ENCODE data around the gene LSM10.
A peak's percentile ranks its signal among the peaks of the same experiment; 100 is the strongest.

The LSM10 gene

GRCh38 chr1:36420836-36421317, 23.2 kb upstream of the LSM10 start:
- DNase-seq (ENCODE audit: low spot score) = peak; percentile 80
- peak; percentile 83 for TF ChIP-seq CTCF (IDR thresholded peaks at IDR 0.05; ENCODE audit: extremely low read depth, missing control alignments)

- TF ChIP-seq CTCF (IDR thresholded peaks at IDR 0.05; ENCODE audit: extremely low read depth, missing control alignments) = no peak
- no peak for DNase-seq (ENCODE audit: low spot score)
Measured at GRCh38 chr1:36420409-36420808, 22.7 kb upstream of the LSM10 start.

GRCh38 chr1:36419569-36419968, 21.9 kb upstream of the LSM10 start:
- DNase-seq (ENCODE audit: low spot score) = no peak

GRCh38 chr1:36419140-36419539, 21.4 kb upstream of the LSM10 start:
- no peak for TF ChIP-seq CTCF (IDR thresholded peaks at IDR 0.05; ENCODE audit: extremely low read depth, missing control alignments)
- no peak for DNase-seq (ENCODE audit: low spot score)

More at GRCh38 chr1:36419569-36419968, 21.9 kb upstream of the LSM10 start:
- TF ChIP-seq CTCF (IDR thresholded peaks at IDR 0.05; ENCODE audit: extremely low read depth, missing control alignments) = no peak

- DNase-seq (ENCODE audit: low spot score) = no peak
- no peak for TF ChIP-seq CTCF (IDR thresholded peaks at IDR 0.05; ENCODE audit: extremely low read depth, missing control alignments)
Measured at GRCh38 chr1:36417931-36418330, 20.2 kb upstream of the LSM10 start.

- no peak for DNase-seq (ENCODE audit: low spot score)
- TF ChIP-seq CTCF (IDR thresholded peaks at IDR 0.05; ENCODE audit: extremely low read depth, missing control alignments) = no peak
Measured at GRCh38 chr1:36415661-36416326, 18.1 kb upstream of the LSM10 start.

GRCh38 chr1:36414384-36414783, 16.7 kb upstream of the LSM10 start:
- no peak for DNase-seq (ENCODE audit: low spot score)
- TF ChIP-seq CTCF (IDR thresholded peaks at IDR 0.05; ENCODE audit: extremely low read depth, missing control alignments) = no peak
